ENCODE data around the gene POU6F2. TPM values are rescaled to one million over a fixed set of nuclear protein-coding genes. Genes with fewer than 3 reads are reported as not detected.

POU6F2 gene
- polyA plus RNA-seq, 6 donors from 2014 or later, result not detected

- DNase-seq (peak; percentile 20), ATAC-seq (ENCODE audit: low read depth in 2 of 2) (peak; percentile 48 to 58)
- Mint-ChIP-seq H3K4me1 (peaks cover 21 to 35% (median 27%) of the 10 kb centered on the region in 3 donors), H3K4me3 (peak overlapping the region in 1 of 8 donors; percentile 34), H3K27me3 (no peaks in the 10 kb centered on the region), H3K27ac (peak overlapping the region in 2 of 6 donors; percentile 46 to 51), H3K9me3 (peaks cover 0 to 7% (median 2%) of the 10 kb centered on the region in 7 donors), H3K36me3 (no peaks in the 10 kb centered on the region)
Measured at GRCh38 chr7:39433550-39433949, 455.8 kb downstream of the POU6F2 start.

GRCh38 chr7:39434012-39434411 is 456.3 kb downstream of the POU6F2 start:
- peaks cover 0 to 3% (median 0%) of the 10 kb centered on the region in 3 donors for H3K27me3 Mint-ChIP-seq
- H3K27ac Mint-ChIP-seq, result peak overlapping the region in 2 of 6 donors; percentile 46 to 51
- H3K9me3 Mint-ChIP-seq, result peaks cover 0 to 7% (median 2%) of the 10 kb centered on the region in 7 donors
- H3K4me1 Mint-ChIP-seq, result peaks cover 21 to 35% (median 27%) of the 10 kb centered on the region in 3 donors
- no peak for ATAC-seq (ENCODE audit: low read depth in 2 of 2)
- H3K4me3 Mint-ChIP-seq, result peak overlapping the region in 2 of 8 donors; percentile 34 to 61
- H3K36me3 Mint-ChIP-seq, result no peaks in the 10 kb centered on the region
- DNase-seq, result no peak

- DNase-seq (no peak), ATAC-seq (ENCODE audit: low read depth in 2 of 2) (no peak)
- Mint-ChIP-seq H3K27me3 (peaks cover 15 to 23% (median 16%) of the 10 kb centered on the region in 3 donors), H3K9me3 (no peaks in the 10 kb centered on the region), H3K36me3 (no peaks in the 10 kb centered on the region), H3K4me3 (no peak overlapping the region), H3K4me1 (no peaks in the 10 kb centered on the region), H3K27ac (no peak overlapping the region)
Measured at GRCh38 chr7:39446546-39446945, 468.8 kb downstream of the POU6F2 start.

DNA sequence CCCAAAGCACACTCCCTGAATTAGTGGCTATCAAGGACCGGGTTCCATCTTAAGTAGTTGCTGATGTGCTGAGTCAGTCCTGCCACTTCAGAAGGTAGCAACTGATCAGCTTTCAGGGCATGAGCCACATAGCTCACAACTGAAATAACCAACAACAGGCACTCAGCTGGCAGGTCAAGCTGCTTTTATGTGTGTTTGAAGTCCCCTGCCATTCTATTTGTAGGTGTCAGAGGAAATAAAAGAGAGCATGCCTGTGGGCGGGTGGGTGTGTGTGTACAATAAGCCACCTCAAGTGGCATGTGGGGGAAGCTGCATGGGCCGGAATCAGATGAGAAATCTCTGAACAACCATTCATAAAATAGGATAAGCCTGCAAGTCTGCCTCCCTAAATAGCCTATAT is 474.2 kb downstream of the POU6F2 start:
- Mint-ChIP-seq H3K4me3 (no peak overlapping the region), H3K27me3 (peaks cover 4 to 10% (median 6%) of the 10 kb centered on the region in 3 donors), H3K9me3 (no peaks in the 10 kb centered on the region), H3K36me3 (no peaks in the 10 kb centered on the region), H3K4me1 (no peaks in the 10 kb centered on the region), H3K27ac (no peak overlapping the region)
- no peak for DNase-seq
- no peak for ATAC-seq (ENCODE audit: low read depth in 2 of 2)

GRCh38 chr7:39453743-39454355 is 476.1 kb downstream of the POU6F2 start:
- H3K9me3 Mint-ChIP-seq, result no peaks in the 10 kb centered on the region
- H3K4me3 Mint-ChIP-seq, result no peak overlapping the region
- DNase-seq (peak; percentile 22), ATAC-seq (ENCODE audit: low read depth in 2 of 2) (peak; percentile 43 to 53)
- peaks cover 0 to 10% (median 6%) of the 10 kb centered on the region in 3 donors for H3K27me3 Mint-ChIP-seq
- no peaks in the 10 kb centered on the region for H3K4me1 Mint-ChIP-seq
- no peak overlapping the region for H3K27ac Mint-ChIP-seq
- H3K36me3 Mint-ChIP-seq, result no peaks in the 10 kb centered on the region

GRCh38 chr7:39458061-39458745 is 480.5 kb downstream of the POU6F2 start:
- Mint-ChIP-seq H3K4me3 (no peak overlapping the region), H3K9me3 (no peaks in the 10 kb centered on the region), H3K36me3 (no peaks in the 10 kb centered on the region), H3K27me3 (peaks cover 0 to 4% (median 0%) of the 10 kb centered on the region in 3 donors), H3K4me1 (no peaks in the 10 kb centered on the region), H3K27ac (no peak overlapping the region)
- DNase-seq, result no peak
- ATAC-seq (ENCODE audit: low read depth in 2 of 2), result no peak

DNA sequence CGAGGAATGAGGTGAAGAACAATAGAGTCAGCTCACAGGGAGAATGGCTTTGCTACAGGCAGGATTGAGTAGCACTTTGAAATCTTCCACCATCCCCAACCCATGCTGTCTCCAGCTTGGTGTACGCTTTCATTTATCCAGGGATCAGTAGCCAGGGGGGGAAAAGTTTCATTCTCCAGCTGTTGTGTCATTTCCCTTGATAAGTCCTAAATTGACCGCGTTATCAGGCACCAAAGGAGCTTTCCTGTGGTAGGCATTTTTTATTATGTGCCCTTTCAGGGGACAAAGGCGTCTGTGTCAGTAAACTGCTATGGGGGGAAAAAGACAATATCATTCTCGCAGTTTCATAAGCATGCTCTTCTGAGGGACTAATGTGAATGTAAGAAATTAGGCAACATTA is 481.9 kb downstream of the POU6F2 start:
- DNase-seq, result no peak
- H3K4me1 Mint-ChIP-seq, result peaks cover 0 to under 1% (median 0%) of the 10 kb centered on the region in 3 donors
- no peak overlapping the region for H3K27ac Mint-ChIP-seq
- no peak overlapping the region for H3K4me3 Mint-ChIP-seq
- ATAC-seq (ENCODE audit: low read depth in 2 of 2), result no peak
- no peaks in the 10 kb centered on the region for H3K36me3 Mint-ChIP-seq
- peaks cover 0 to 4% (median 0%) of the 10 kb centered on the region in 3 donors for H3K27me3 Mint-ChIP-seq
- H3K9me3 Mint-ChIP-seq, result no peaks in the 10 kb centered on the region

DNA sequence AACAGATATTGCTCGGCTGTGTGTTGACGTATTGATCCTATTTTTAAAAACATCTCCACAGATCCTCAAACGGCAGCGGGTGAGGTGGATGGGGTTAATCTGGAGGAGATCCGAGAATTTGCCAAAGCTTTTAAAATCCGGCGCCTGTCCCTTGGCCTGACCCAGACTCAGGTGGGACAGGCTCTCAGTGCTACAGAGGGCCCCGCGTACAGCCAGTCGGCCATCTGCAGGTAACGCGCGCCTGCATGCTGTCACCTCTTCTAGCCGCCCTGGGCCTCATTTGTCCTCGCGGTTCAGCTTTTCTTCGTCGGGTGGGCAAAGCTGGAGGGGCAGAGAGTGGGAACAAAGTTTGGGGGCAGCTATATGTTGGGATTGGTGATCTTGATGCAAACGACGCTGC is 482.8 kb downstream of the POU6F2 start:
- ATAC-seq (ENCODE audit: low read depth in 2 of 2) (no peak), DNase-seq (no peak)
- Mint-ChIP-seq H3K4me1 (peaks cover 4 to 6% (median 5%) of the 10 kb centered on the region in 3 donors), H3K27ac (no peak overlapping the region), H3K4me3 (no peak overlapping the region), H3K27me3 (peaks cover 0 to 4% (median 0%) of the 10 kb centered on the region in 3 donors), H3K36me3 (no peaks in the 10 kb centered on the region), H3K9me3 (no peaks in the 10 kb centered on the region)

GRCh38 chr7:39461263-39461820 is 483.6 kb downstream of the POU6F2 start:
- H3K4me3 Mint-ChIP-seq, result no peak overlapping the region
- ATAC-seq (ENCODE audit: low read depth in 2 of 2), result no peak
- H3K4me1 Mint-ChIP-seq, result peaks cover 4 to 6% (median 5%) of the 10 kb centered on the region in 3 donors

DNA sequence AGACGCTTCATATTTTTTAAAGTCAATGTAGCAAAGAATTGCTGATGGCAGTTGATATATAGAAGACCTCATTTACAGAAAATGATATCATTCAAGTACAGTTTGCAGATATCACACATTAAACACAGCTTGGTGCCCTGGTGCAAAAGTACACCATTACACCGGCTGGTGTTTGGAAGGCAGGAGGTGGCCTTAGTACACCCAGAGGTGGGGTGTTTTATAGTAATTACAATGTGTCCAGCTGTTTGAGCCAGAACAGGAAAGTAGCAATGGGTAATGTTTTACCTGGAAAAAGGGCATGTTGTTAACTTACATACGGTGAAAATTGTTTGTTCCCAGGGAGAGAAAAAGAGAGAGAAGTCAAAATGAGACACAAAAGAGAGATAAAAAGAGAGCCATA is 485.5 kb downstream of the POU6F2 start:
- Mint-ChIP-seq H3K4me3 (no peak overlapping the region), H3K27ac (no peak overlapping the region), H3K4me1 (peaks cover 4 to 6% (median 5%) of the 10 kb centered on the region in 3 donors), H3K9me3 (no peaks in the 10 kb centered on the region), H3K36me3 (no peaks in the 10 kb centered on the region), H3K27me3 (peaks cover 0 to 5% (median 4%) of the 10 kb centered on the region in 3 donors)
- ATAC-seq (ENCODE audit: low read depth in 2 of 2) (no peak), DNase-seq (no peak)

More at GRCh38 chr7:39461263-39461820, 483.6 kb downstream of the POU6F2 start:
- Mint-ChIP-seq H3K27me3 (peaks cover 0 to 5% (median 4%) of the 10 kb centered on the region in 3 donors), H3K36me3 (no peaks in the 10 kb centered on the region), H3K27ac (no peak overlapping the region), H3K9me3 (no peaks in the 10 kb centered on the region)
- no peak for DNase-seq

GRCh38 chr7:39464350-39465054 is 486.8 kb downstream of the POU6F2 start:
- Mint-ChIP-seq H3K9me3 (no peaks in the 10 kb centered on the region), H3K27me3 (peaks cover 0 to 5% (median 4%) of the 10 kb centered on the region in 3 donors), H3K36me3 (no peaks in the 10 kb centered on the region), H3K4me3 (no peak overlapping the region), H3K27ac (no peak overlapping the region), H3K4me1 (peaks cover 4 to 6% (median 5%) of the 10 kb centered on the region in 3 donors)
- DNase-seq, result no peak
- ATAC-seq (ENCODE audit: low read depth in 2 of 2), result peak in 1 of 2 donors; percentile 14

DNA sequence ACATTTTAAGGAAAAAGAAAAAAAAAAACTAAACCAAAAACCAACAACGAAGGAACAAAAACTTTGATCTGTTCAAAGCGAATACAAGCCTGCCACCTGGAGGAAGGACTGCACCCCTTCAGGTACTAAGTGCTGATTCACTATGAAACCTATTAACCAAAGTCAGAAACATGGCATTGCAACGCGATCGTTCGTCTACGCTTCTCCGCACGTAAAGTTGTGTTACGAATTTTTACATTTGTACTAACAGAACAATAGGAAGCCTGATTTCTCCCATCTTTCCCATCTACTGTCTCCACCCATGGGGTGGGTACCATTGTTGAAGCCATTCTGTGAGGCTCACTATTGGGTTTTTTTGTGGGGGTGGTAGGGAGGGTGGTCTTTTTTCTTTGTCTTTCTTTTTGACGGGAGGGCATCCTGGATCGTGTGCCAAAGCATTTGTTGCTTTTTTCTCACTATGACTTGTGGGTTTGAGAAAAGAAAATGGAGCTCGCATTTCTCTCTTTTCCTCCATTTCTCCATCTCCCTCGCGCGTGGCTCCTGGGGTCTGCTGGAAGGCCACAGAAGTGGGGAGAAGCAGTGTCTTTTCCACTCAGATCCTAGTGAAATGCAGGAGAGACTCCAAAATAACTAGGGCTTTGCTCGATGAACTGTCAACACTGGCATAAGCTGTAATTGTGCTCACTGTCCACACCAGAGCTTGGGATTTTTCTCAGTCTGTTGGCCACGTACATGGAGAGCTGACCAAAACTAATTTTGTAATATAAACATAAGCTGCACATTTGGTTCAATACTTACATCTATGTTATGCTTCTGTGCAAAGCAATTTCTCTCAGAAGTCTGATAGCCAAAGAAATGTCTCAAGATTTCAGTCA is 487.6 kb downstream of the POU6F2 start:
- H3K9me3 Mint-ChIP-seq, result no peaks in the 10 kb centered on the region
- no peak overlapping the region for H3K4me3 Mint-ChIP-seq
- no peak overlapping the region for H3K27ac Mint-ChIP-seq
- H3K27me3 Mint-ChIP-seq, result peaks cover 0 to 6% (median 5%) of the 10 kb centered on the region in 3 donors
- ATAC-seq (ENCODE audit: low read depth in 2 of 2) (peak; percentile 61 to 68), DNase-seq (peak; percentile 23)
- H3K4me1 Mint-ChIP-seq, result peaks cover 4 to 6% (median 5%) of the 10 kb centered on the region in 3 donors
- H3K36me3 Mint-ChIP-seq, result no peaks in the 10 kb centered on the region

Measured in naive B cell (primary cell).